ENCODE measurements around the gene APOA1.

APOA1 gene

DNA sequence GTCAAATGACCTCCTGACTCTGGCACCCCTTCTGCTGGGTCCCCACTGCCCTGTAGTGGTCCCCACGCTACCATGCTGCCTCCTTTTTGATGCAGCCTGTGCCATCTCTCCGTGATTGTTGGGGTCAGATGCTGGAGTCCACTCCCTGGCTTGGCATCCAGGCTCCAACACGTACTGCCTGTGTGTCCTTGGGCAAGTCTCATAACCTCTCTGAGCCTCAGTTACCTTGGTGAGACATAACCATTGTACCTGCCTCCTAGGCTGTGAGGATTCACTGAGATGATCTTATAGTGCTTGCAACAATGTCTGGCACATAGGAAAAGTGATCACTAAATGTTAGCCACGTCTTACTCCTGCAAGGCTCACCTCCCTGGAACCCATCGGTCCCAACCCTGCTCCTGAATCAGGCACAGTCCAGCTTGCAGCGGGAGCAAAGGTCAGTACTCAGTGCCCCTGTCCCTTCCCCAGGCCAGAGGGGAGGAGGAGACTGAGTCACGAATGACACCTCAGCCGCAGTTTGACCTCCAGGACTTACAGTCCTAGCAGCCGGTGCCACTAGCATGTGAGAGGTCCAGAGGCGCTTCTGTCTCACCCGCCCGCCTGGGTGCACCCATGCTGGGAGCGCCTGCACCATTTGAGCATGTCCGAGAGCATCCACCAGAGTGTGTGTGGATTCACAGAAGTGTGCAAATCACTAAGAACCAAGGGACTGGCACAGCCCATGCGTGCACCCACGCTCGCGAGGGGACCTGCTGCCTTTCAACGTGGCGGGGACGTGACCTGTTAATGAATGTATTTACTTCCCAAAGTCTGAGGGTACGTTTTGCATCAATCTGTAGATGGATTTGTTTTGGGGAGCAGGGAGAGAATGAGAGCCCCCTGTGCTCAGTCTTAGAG, 11.3 kb downstream of the APOA1 start:
- no peak for FAIRE-seq
- TF ChIP-seq POLR2AphosphoS5 (IDR thresholded peaks at IDR 0.05; ENCODE audit: low read depth, low read length): no peak
- no peak for TF ChIP-seq TAF1 (IDR thresholded peaks at IDR 0.05; ENCODE audit: low read depth, low read length)
- TF ChIP-seq PAX5 (IDR thresholded peaks at IDR 0.05; ENCODE audit: insufficient read depth, low read length, severe bottlenecking): no peak
- no peak for TF ChIP-seq POLR2A (IDR thresholded peaks at IDR 0.05; ENCODE audit: low read depth, low read length)
- no peak for TF ChIP-seq POU2F2 (IDR thresholded peaks at IDR 0.05; ENCODE audit: low read depth, low read length)
- TF ChIP-seq SPI1 (IDR thresholded peaks at IDR 0.05; ENCODE audit: low read depth, low read length): no peak
- no peak for DNase-seq (ENCODE audit: insufficient read length, low spot score)

DNA sequence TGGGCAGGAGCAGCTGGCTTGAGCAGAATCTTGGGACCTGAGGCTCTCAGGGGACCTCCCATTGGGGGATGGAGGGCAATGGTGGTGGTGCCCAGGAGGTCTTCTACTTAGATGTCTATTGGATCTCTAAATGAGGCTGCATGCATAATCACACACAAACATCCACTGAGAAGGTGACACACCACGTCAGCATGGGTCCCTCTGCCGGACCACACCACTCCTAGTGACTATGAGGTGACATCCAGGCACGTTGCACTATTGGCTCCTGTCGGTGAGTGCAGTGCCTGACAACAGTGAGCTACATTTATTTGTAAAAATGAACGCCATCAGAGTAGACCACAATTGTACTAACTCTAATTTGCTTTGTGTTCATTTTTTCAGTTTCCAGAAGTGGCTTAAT, 12.0 kb downstream of the APOA1 start:
- TF ChIP-seq POLR2A (IDR thresholded peaks at IDR 0.05; ENCODE audit: low read depth, low read length) (no peak), PAX5 (IDR thresholded peaks at IDR 0.05; ENCODE audit: insufficient read depth, low read length, severe bottlenecking) (no peak), POU2F2 (IDR thresholded peaks at IDR 0.05; ENCODE audit: low read depth, low read length) (no peak), SPI1 (IDR thresholded peaks at IDR 0.05; ENCODE audit: low read depth, low read length) (no peak), TAF1 (IDR thresholded peaks at IDR 0.05; ENCODE audit: low read depth, low read length) (no peak), POLR2AphosphoS5 (IDR thresholded peaks at IDR 0.05; ENCODE audit: low read depth, low read length) (no peak)
- FAIRE-seq (no peak), DNase-seq (ENCODE audit: insufficient read length, low spot score) (no peak)

DNA sequence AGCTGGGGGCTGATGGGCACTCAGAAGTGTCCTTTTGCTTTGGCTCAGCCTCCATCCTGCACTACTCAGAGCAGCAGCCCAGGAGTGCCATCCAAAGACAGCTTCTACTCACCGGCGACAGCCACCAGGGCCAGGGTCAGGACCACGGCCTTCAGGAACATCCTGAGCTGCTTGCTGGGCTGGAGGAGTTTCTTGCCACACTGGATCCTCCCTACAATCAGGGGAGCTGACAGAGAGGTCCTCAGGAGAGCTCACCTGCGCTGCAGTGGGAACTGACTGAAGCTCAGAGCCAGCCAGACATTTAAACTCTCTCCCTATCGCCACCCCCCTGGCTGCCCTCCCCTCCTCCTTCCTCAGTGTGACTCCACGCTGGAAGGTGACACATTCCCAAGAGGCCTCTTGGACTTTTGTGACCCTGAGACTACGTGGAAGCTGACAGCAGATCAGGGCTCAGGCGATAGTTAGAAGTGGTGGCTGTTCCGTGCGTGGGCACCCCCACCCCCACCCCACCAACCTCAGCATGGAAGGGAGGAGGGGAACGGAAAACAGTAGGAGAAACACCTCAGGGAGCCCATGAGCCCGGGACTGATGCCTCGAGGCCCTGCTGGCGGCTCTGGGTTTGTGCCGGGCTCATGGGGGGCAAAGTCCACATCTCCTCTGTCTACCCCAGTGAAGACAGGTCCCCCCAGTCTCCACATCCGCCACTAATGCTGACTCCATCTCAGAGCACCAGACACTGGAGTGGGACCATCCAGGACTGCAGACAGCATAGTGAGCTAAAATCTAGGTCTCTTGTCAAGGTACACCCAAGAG, 14.2 kb downstream of the APOA1 start, which contains the start of gene APOA4:
APOA4 (minus strand) TSS at position 274 of the 813 bp plus-strand sequence; CDS start at position 161, 113 bp downstream.
- DNase-seq (ENCODE audit: insufficient read length, low spot score) (no peak), FAIRE-seq (no peak)
- no peak for TF ChIP-seq TAF1 (IDR thresholded peaks at IDR 0.05; ENCODE audit: low read depth, low read length)
- no peak for TF ChIP-seq POU2F2 (IDR thresholded peaks at IDR 0.05; ENCODE audit: low read depth, low read length)
- no peak for TF ChIP-seq POLR2AphosphoS5 (IDR thresholded peaks at IDR 0.05; ENCODE audit: low read depth, low read length)
- TF ChIP-seq POLR2A (IDR thresholded peaks at IDR 0.05; ENCODE audit: low read depth, low read length): no peak
- no peak for TF ChIP-seq PAX5 (IDR thresholded peaks at IDR 0.05; ENCODE audit: insufficient read depth, low read length, severe bottlenecking)
- TF ChIP-seq SPI1 (IDR thresholded peaks at IDR 0.05; ENCODE audit: low read depth, low read length): no peak

DNA sequence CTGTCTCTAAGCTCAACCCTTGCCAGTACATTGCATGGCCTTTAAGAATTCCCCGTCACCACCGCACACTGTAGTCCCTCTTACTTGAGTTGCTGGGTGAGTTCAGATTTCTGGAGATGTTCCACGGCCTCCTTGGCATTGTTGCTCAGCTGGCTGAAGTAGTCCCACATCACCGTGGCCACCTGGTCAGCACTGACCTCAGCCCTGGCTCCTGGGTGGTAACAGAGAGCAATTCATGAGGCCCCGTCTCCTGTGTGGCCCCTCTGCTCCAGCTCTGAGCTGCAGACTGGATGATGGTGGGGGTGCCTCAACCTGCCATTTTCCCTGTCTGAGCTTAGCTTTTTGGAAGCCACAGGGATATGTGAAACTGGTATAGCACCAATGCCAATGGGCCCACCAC, 14.8 kb downstream of the APOA1 start:
- DNase-seq (ENCODE audit: insufficient read length, low spot score): no peak
- FAIRE-seq: no peak
- TF ChIP-seq PAX5 (IDR thresholded peaks at IDR 0.05; ENCODE audit: insufficient read depth, low read length, severe bottlenecking) (no peak), SPI1 (IDR thresholded peaks at IDR 0.05; ENCODE audit: low read depth, low read length) (no peak), POLR2A (IDR thresholded peaks at IDR 0.05; ENCODE audit: low read depth, low read length) (no peak), POU2F2 (IDR thresholded peaks at IDR 0.05; ENCODE audit: low read depth, low read length) (no peak), POLR2AphosphoS5 (IDR thresholded peaks at IDR 0.05; ENCODE audit: low read depth, low read length) (no peak)

DNA sequence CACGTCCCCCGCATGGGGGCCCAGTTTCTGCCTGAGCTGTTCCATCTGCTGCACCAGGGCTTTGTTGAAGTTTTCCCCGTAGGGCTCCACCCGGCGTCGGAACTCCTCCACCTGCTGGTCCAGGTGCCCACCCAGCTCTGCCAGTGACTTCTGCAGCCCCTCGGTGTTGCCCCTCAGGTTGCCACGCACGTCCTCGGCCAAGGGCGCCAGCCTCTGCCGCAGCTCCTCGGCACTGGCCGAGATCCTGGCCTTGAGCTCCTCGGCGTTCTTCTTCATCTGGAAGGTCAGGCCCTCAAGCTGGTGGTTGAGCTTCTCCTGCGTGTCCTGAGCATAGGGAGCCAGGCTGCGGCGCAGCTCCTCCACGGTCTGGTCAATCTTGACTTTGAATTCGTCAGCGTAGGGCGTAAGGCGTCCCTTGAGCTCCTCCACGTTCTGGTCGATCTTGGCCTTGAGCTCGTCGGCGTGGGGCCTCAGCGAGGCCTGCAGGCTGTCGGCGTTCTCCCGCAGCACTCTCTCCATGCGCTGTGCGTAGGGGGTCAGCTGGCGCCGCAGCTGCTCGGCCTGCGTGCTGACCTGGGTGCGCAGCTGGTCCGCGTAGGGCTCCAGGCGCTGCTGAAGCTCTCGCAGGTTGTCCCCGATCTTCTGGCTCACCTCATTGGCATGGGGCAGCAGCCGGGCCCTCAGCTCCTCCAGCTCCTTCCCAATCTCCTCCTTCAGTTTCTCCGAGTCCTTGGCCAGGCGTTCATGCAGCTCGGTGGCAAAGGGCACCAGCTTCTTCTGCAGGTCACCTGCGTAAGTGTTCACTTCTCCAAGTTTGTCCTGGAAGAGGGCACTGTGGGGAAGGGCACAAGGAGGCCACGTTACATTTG, 16.1 kb downstream of the APOA1 start:
- no peak for FAIRE-seq
- TF ChIP-seq PAX5 (IDR thresholded peaks at IDR 0.05; ENCODE audit: insufficient read depth, low read length, severe bottlenecking) (no peak), POLR2A (IDR thresholded peaks at IDR 0.05; ENCODE audit: low read depth, low read length) (no peak), POU2F2 (IDR thresholded peaks at IDR 0.05; ENCODE audit: low read depth, low read length) (no peak), TAF1 (IDR thresholded peaks at IDR 0.05; ENCODE audit: low read depth, low read length) (no peak), SPI1 (IDR thresholded peaks at IDR 0.05; ENCODE audit: low read depth, low read length) (no peak), POLR2AphosphoS5 (IDR thresholded peaks at IDR 0.05; ENCODE audit: low read depth, low read length) (no peak)
- DNase-seq (ENCODE audit: insufficient read length, low spot score): no peak

DNA sequence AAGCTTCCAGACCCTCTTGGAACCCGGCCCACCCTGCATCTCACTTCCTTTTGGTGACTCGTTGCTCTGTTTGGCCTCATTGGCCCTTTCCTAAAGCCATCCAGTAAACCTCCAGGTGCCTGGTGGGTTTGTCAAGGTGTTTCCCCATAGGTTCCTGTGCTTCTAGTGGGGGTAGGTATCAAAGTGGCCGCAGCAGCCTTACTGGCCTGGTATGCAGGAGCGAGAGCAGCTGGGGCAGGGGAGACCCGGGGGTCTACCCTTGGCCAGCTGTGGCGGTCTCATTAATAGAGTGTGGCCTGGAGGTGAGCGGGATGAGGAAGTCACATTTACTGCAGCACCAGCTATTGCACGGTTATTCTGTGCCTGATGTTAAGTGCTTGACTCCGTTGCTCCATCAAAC, 18.4 kb downstream of the APOA1 start:
- FAIRE-seq (no peak), DNase-seq (ENCODE audit: insufficient read length, low spot score) (no peak)
- TF ChIP-seq POLR2AphosphoS5 (IDR thresholded peaks at IDR 0.05; ENCODE audit: low read depth, low read length) (no peak), TAF1 (IDR thresholded peaks at IDR 0.05; ENCODE audit: low read depth, low read length) (no peak), POLR2A (IDR thresholded peaks at IDR 0.05; ENCODE audit: low read depth, low read length) (no peak), PAX5 (IDR thresholded peaks at IDR 0.05; ENCODE audit: insufficient read depth, low read length, severe bottlenecking) (no peak), SPI1 (IDR thresholded peaks at IDR 0.05; ENCODE audit: low read depth, low read length) (no peak), POU2F2 (IDR thresholded peaks at IDR 0.05; ENCODE audit: low read depth, low read length) (no peak)

DNA sequence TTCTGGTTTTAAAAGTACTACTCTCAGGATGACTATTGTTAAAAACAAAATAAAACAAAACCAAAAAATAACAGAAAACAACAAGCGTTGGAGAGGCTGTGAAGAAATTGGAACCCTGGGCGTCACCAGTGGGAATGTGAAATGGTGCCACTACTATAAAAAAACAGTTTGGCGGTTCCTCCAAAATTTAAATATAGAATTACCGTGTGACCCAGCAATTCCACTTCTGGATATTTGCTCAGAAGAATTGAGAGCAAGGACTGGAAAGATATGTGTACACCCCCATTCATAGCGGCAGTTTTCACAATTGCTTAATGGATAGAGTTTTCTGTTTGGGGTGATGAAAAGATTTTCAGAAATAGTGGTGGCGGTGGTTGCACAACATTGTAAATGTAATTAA, 22.9 kb downstream of the APOA1 start:
- DNase-seq (ENCODE audit: insufficient read length, low spot score) (no peak), FAIRE-seq (no peak)
- TF ChIP-seq PAX5 (IDR thresholded peaks at IDR 0.05; ENCODE audit: insufficient read depth, low read length, severe bottlenecking) (no peak), POLR2AphosphoS5 (IDR thresholded peaks at IDR 0.05; ENCODE audit: low read depth, low read length) (no peak), POLR2A (IDR thresholded peaks at IDR 0.05; ENCODE audit: low read depth, low read length) (no peak), POU2F2 (IDR thresholded peaks at IDR 0.05; ENCODE audit: low read depth, low read length) (no peak), SPI1 (IDR thresholded peaks at IDR 0.05; ENCODE audit: low read depth, low read length) (no peak), TAF1 (IDR thresholded peaks at IDR 0.05; ENCODE audit: low read depth, low read length) (no peak)

DNA sequence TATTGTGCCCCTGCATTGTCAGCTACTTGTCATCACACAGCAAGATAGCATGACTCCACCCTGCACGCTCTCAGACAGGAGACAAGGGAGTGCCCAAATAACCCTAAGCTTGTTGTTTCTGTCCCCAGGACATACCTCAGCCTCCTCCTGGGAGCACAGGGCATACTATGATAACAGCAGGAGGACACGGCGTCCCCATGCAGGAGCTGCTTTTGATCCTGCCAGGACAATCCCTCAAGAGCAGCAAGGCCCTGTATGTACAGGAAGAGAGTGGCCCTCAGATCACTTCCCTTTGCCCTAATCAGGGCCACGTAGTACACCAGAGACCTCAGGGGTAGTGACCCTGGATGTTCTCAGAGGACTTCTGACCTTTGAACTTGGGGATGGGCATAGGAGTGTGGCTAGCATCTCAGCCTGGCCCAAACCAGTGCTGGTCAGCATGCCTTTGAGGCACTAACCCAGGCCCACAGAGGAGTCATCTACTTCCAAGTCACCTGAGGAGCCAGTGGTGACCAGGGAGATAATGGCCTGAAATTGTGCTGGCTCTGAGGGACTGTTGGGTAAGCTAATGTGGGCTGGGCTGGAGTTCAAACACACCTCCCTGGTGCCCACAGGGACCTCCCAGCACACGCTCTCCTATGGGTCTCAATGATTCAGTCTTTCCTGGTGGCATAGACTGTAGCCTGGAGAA, 23.5 kb downstream of the APOA1 start:
- TF ChIP-seq POLR2AphosphoS5 (IDR thresholded peaks at IDR 0.05; ENCODE audit: low read depth, low read length): no peak
- TF ChIP-seq PAX5 (IDR thresholded peaks at IDR 0.05; ENCODE audit: insufficient read depth, low read length, severe bottlenecking): no peak
- no peak for TF ChIP-seq TAF1 (IDR thresholded peaks at IDR 0.05; ENCODE audit: low read depth, low read length)
- TF ChIP-seq POU2F2 (IDR thresholded peaks at IDR 0.05; ENCODE audit: low read depth, low read length): no peak
- TF ChIP-seq POLR2A (IDR thresholded peaks at IDR 0.05; ENCODE audit: low read depth, low read length): no peak
- no peak for TF ChIP-seq SPI1 (IDR thresholded peaks at IDR 0.05; ENCODE audit: low read depth, low read length)

More for the DNA sequence above, 23.5 kb downstream of the APOA1 start:
- FAIRE-seq (no peak), DNase-seq (ENCODE audit: insufficient read length, low spot score) (no peak)

Data from GM12891 (cell line).